RWPE1 (cell line): ENCODE measurements around the gene SLC9A9.

ENCODE experiments used
- CTCF ChIA-PET: fragments of 350-600 bp; sonication (Branson Sonifier 250); formaldehyde crosslinking; extraction: SDS; loops from one replicate; lab custom pipeline; 2021; lab: Yijun Ruan, JAX
- POLR2A ChIA-PET: fragments of 400-600 bp; formaldehyde crosslinking; extraction: SDS; loops from one replicate; lab custom pipeline; 2020; ENCODE audit warnings: antibody characterized with exemption; ENCODE audit not compliant: low non-redundant PET; lab: Yijun Ruan, JAX
- DNase-seq: peaks from one replicate; pipeline ENCODE4 v3.0.0; 2012; ENCODE audit warnings: low spot score
- H3K27ac ChIP-seq: fragments of 450-650 bp; 2 replicates; pipeline ENCODE4 v1.5.1; 2017
- TF ChIP-seq, protein P1 (sequence below): fragments of 450-650 bp; conservative IDR thresholded peaks from 2 replicates; pipeline ENCODE4 v1.5.1; 2017; ENCODE audit warnings: low read depth, mild to moderate bottlenecking

SLC9A9 gene

DNA sequence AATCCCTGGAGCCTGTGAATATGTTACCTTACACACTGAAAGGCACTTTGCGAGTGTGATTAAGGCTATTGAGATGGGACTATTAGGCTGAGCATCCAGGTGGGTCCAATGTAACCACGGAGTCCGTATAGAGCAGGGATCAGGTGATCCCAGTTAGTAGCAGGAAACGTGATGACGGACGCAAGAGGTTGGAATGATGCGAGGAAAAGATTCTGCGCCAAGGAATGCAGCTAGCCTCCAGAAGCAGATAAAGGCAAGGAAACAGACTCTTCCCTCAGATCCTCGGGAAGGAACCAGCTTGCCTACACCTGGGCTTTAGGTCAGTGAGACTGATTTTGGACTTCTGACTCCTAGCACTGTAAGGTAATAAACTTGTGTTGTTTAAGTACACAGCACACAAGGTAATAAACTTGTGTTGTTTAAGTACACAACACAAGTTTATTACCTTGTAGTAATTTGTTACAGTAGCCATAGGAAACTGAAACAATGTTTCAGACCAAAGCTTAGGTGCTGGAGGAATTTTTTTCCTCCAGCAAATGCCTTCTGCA is 603.7 kb downstream of the SLC9A9 start:
- no peak overlapping the region for H3K27ac ChIP-seq
- no peak for DNase-seq
- TF ChIP-seq, protein P1, sequence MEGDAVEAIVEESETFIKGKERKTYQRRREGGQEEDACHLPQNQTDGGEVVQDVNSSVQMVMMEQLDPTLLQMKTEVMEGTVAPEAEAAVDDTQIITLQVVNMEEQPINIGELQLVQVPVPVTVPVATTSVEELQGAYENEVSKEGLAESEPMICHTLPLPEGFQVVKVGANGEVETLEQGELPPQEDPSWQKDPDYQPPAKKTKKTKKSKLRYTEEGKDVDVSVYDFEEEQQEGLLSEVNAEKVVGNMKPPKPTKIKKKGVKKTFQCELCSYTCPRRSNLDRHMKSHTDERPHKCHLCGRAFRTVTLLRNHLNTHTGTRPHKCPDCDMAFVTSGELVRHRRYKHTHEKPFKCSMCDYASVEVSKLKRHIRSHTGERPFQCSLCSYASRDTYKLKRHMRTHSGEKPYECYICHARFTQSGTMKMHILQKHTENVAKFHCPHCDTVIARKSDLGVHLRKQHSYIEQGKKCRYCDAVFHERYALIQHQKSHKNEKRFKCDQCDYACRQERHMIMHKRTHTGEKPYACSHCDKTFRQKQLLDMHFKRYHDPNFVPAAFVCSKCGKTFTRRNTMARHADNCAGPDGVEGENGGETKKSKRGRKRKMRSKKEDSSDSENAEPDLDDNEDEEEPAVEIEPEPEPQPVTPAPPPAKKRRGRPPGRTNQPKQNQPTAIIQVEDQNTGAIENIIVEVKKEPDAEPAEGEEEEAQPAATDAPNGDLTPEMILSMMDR: no peak
- POLR2A ChIA-PET: no interaction called here
- CTCF ChIA-PET: no interaction called here

DNA sequence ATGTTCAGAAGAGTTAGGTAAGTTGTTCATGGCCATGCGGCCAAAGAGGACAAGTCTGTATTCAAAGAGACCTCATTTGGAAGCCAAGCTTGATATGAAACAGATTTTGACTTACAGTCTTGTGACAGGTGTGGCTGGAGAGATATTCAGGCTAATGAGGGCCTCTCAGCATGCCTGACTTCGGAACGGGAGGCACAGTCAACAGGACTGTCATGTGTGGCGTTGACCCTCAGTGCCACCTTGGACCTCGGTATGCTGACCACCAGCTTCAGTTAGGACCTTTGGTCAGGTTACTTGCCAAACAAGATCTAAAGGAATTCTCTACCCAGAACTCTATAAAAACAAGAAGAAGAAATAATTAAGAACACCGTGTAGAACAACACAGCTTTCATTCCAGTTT is 604.6 kb downstream of the SLC9A9 start:
- no peak overlapping the region for H3K27ac ChIP-seq
- POLR2A ChIA-PET: no interaction called here
- CTCF ChIA-PET: no interaction called here
- DNase-seq: no peak
- TF ChIP-seq, protein P1: no peak

DNA sequence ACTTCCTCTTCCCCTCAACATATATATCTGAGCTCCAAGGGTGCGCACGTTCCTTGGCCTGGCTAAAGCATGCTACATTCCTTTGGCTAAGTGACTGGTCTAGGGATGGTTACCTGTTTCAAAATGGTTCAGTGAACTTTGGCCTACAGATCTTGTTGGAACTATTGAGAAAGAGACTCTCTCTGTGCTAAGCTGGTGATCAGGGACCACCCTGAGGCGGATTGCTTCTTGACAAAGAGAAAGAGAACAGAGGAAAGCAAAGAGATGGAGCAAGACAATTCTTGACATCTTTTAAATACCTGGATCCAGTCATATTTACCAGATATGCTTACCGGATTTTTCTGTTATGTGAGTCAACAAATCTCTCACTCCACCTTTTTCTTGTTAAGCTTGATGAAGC is 605.6 kb downstream of the SLC9A9 start:
- no peak for DNase-seq
- no peak overlapping the region for H3K27ac ChIP-seq
- CTCF ChIA-PET: no interaction called here
- TF ChIP-seq, protein P1: no peak
- POLR2A ChIA-PET: no interaction called here

DNA sequence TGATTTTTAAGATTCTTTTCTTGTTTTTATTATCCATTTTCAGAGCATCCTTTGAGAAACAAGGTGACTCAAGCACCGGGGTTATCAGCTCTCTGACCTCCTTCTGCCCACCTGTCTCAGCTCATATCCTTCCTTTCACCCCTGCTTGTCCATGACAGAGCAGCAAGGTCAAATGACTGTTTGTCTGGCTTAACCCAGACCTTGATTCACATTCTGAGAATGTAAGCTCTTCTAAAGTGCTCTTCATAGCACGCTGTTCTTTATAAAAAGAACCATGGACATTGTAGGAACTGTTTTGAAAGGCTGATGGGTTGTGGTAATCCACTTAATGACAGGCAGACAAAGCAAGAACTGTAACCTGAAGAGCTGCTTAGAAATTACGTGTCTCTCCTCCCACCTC is 606.2 kb downstream of the SLC9A9 start:
- ChIA-PET POLR2A (no interaction called here), CTCF (no interaction called here)
- DNase-seq: no peak
- TF ChIP-seq, protein P1: no peak
- H3K27ac ChIP-seq: no peak overlapping the region

DNA sequence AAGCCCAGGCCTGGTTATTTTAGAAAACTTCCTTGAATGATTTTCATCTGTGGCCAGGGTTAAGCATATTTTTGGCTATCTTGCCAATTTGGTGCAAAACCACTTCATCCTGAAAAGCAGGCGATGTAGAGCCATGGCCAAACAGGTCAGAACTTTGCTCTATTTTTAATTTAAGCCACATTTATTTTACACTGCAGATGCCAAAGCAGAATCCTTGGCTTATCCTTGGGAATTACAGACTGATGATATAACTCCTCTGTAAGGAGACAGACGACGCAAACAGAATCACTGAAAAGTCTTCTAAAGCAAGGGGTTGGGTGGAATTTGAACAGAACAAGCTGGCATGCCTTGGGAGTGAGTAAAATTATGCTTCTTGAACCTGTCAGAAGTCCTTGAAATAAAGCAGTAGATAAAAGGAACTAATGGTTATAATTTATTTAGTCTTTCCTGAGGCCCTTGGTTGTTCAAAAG is 606.8 kb downstream of the SLC9A9 start:
- ChIA-PET CTCF (no interaction called here), POLR2A (no interaction called here)
- TF ChIP-seq, protein P1: no peak
- DNase-seq: no peak
- H3K27ac ChIP-seq: no peak overlapping the region

DNA sequence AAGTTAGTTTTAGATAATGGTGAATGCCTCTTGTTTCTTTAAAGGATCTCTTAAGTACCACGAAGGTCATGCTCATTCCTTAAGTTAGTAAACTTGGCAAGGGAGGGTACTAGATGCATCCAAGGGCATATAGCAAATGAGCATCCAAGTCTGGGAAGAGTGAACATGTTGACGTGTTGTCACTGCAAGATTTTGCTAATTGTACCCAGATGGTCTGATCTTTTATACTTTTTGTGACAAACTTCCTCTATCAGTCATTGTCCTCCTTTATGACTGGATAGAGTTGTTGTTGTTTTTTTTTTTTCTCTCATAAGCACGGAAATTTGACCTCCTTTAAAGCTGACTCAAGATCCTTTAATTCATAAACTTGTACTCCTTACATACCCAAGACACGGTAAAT is 607.4 kb downstream of the SLC9A9 start:
- H3K27ac ChIP-seq: no peak overlapping the region
- POLR2A ChIA-PET: no interaction called here
- TF ChIP-seq, protein P1: no peak
- CTCF ChIA-PET: interaction anchor here (0.6 kb wide), 1 partner anchor 127 kb away, joined by 3 read pairs; no protein-coding TSS in a partner anchor
- no peak for DNase-seq
